T-helper 2 cell treated with Interferon-gamma antibody and Interleukin-4, amounts not matched to agents 5 μg/mL and 100 μg/mL, for 36 hours (primary cell): ENCODE data around the gene TTC9.

Experiments used
- DNase-seq: peaks from one replicate; pipeline ENCODE4 v3.0.0; 2021; ENCODE audit warnings: low spot score
- H3K27ac Mint-ChIP-seq: one replicate; pipeline ENCODE4 v1.8.0; 2021; ENCODE audit warnings: mild to moderate bottlenecking, mixed read lengths
- H3K27me3 Mint-ChIP-seq: one replicate; pipeline ENCODE4 v1.8.0; 2021; ENCODE audit warnings: low read depth, mixed read lengths
- H3K36me3 Mint-ChIP-seq: one replicate; pipeline ENCODE4 v1.8.0; 2021; ENCODE audit warnings: low read depth, mixed read lengths
- H3K4me1 Mint-ChIP-seq: one replicate; pipeline ENCODE4 v1.8.0; 2021; ENCODE audit warnings: low read depth, mixed read lengths
- H3K4me3 Mint-ChIP-seq: one replicate; pipeline ENCODE4 v1.8.0; 2022; ENCODE audit warnings: mild to moderate bottlenecking, moderate library complexity, mixed read lengths
- H3K9me3 Mint-ChIP-seq: one replicate; pipeline ENCODE4 v1.8.0; 2021; ENCODE audit warnings: mixed read lengths

The TTC9 gene

GRCh38 chr14:70624972-70625371, 16.7 kb upstream of the TTC9 start:
- Mint-ChIP-seq H3K36me3 (peaks cover 6% of the 10 kb centered on the region), H3K27me3 (peaks cover 8% of the 10 kb centered on the region)

GRCh38 chr14:70631948-70632347, 9.8 kb upstream of the TTC9 start:
- H3K4me1 Mint-ChIP-seq, result no peaks in the 10 kb centered on the region

More at GRCh38 chr14:70624972-70625371, 16.7 kb upstream of the TTC9 start:
- DNase-seq, result no peak
- H3K4me3 Mint-ChIP-seq, result no peak overlapping the region
- H3K27ac Mint-ChIP-seq, result no peak overlapping the region
- H3K9me3 Mint-ChIP-seq, result peaks cover 25% of the 10 kb centered on the region
- peaks cover 2% of the 10 kb centered on the region for H3K4me1 Mint-ChIP-seq

GRCh38 chr14:70635971-70636595, 5.6 kb upstream of the TTC9 start:
- Mint-ChIP-seq H3K27me3 (peaks cover 4% of the 10 kb centered on the region), H3K27ac (no peak overlapping the region), H3K36me3 (no peaks in the 10 kb centered on the region), H3K4me3 (no peak overlapping the region), H3K9me3 (peaks cover 5% of the 10 kb centered on the region), H3K4me1 (peaks cover 19% of the 10 kb centered on the region)
- no peak for DNase-seq

More at GRCh38 chr14:70631948-70632347, 9.8 kb upstream of the TTC9 start:
- peaks cover 6% of the 10 kb centered on the region for H3K27me3 Mint-ChIP-seq
- H3K36me3 Mint-ChIP-seq, result no peaks in the 10 kb centered on the region
- no peak for DNase-seq
- peaks cover 13% of the 10 kb centered on the region for H3K9me3 Mint-ChIP-seq
- no peak overlapping the region for H3K4me3 Mint-ChIP-seq
- H3K27ac Mint-ChIP-seq, result no peak overlapping the region

GRCh38 chr14:70638416-70638815, 3.3 kb upstream of the TTC9 start:
- Mint-ChIP-seq H3K4me3 (no peak overlapping the region), H3K36me3 (peaks cover 3% of the 10 kb centered on the region), H3K9me3 (peaks cover 5% of the 10 kb centered on the region), H3K4me1 (peaks cover 27% of the 10 kb centered on the region), H3K27me3 (no peaks in the 10 kb centered on the region), H3K27ac (no peak overlapping the region)
- no peak for DNase-seq

- Mint-ChIP-seq H3K36me3 (peaks cover 5% of the 10 kb centered on the region), H3K27me3 (no peaks in the 10 kb centered on the region), H3K4me1 (peaks cover 48% of the 10 kb centered on the region), H3K4me3 (peak overlapping the region; percentile 93), H3K9me3 (peaks cover 2% of the 10 kb centered on the region), H3K27ac (peak overlapping the region; percentile 91)
- peak; percentile 44 for DNase-seq
Measured at GRCh38 chr14:70640938-70641547, 673 bp upstream of the TTC9 start.

- Mint-ChIP-seq H3K36me3 (peaks cover 13% of the 10 kb centered on the region), H3K4me3 (peak overlapping the region; percentile 88), H3K27me3 (no peaks in the 10 kb centered on the region), H3K4me1 (peaks cover 59% of the 10 kb centered on the region), H3K27ac (peak overlapping the region; percentile 83), H3K9me3 (no peaks in the 10 kb centered on the region)
- DNase-seq, result peak; percentile 29
Measured at GRCh38 chr14:70642303-70643235, 853 bp downstream of the TTC9 start.

- Mint-ChIP-seq H3K36me3 (peaks cover 21% of the 10 kb centered on the region), H3K27ac (peak overlapping the region; percentile 83), H3K27me3 (no peaks in the 10 kb centered on the region), H3K4me1 (peaks cover 60% of the 10 kb centered on the region), H3K4me3 (peak overlapping the region; percentile 88), H3K9me3 (no peaks in the 10 kb centered on the region)
- DNase-seq, result no peak
Measured at GRCh38 chr14:70643967-70644366, 2.3 kb downstream of the TTC9 start.

GRCh38 chr14:70645892-70646291, 4.2 kb downstream of the TTC9 start:
- Mint-ChIP-seq H3K36me3 (peaks cover 31% of the 10 kb centered on the region), H3K27ac (no peak overlapping the region), H3K27me3 (no peaks in the 10 kb centered on the region), H3K4me3 (peak overlapping the region; percentile 81), H3K9me3 (no peaks in the 10 kb centered on the region), H3K4me1 (peaks cover 55% of the 10 kb centered on the region)
- DNase-seq, result no peak

GRCh38 chr14:70646705-70647104, 5.0 kb downstream of the TTC9 start:
- peaks cover 58% of the 10 kb centered on the region for H3K4me1 Mint-ChIP-seq
- H3K27ac Mint-ChIP-seq, result peak overlapping the region; percentile 62
- H3K4me3 Mint-ChIP-seq, result peak overlapping the region; percentile 81
- no peaks in the 10 kb centered on the region for H3K27me3 Mint-ChIP-seq
- no peaks in the 10 kb centered on the region for H3K9me3 Mint-ChIP-seq
- no peak for DNase-seq
- peaks cover 38% of the 10 kb centered on the region for H3K36me3 Mint-ChIP-seq

GRCh38 chr14:70648346-70648745, 6.6 kb downstream of the TTC9 start:
- Mint-ChIP-seq H3K4me3 (no peak overlapping the region), H3K27me3 (no peaks in the 10 kb centered on the region)

GRCh38 chr14:70649803-70650202, 8.1 kb downstream of the TTC9 start:
- no peak overlapping the region for H3K27ac Mint-ChIP-seq
- no peak for DNase-seq
- H3K27me3 Mint-ChIP-seq, result no peaks in the 10 kb centered on the region
- no peak overlapping the region for H3K4me3 Mint-ChIP-seq
- peaks cover 53% of the 10 kb centered on the region for H3K36me3 Mint-ChIP-seq
- H3K4me1 Mint-ChIP-seq, result peaks cover 64% of the 10 kb centered on the region
- H3K9me3 Mint-ChIP-seq, result no peaks in the 10 kb centered on the region

More at GRCh38 chr14:70648346-70648745, 6.6 kb downstream of the TTC9 start:
- peaks cover 64% of the 10 kb centered on the region for H3K4me1 Mint-ChIP-seq
- H3K36me3 Mint-ChIP-seq, result peaks cover 49% of the 10 kb centered on the region
- H3K27ac Mint-ChIP-seq, result no peak overlapping the region
- no peaks in the 10 kb centered on the region for H3K9me3 Mint-ChIP-seq
- no peak for DNase-seq

GRCh38 chr14:70651522-70651921, 9.8 kb downstream of the TTC9 start:
- no peak for DNase-seq
- Mint-ChIP-seq H3K27me3 (no peaks in the 10 kb centered on the region), H3K4me1 (peaks cover 61% of the 10 kb centered on the region), H3K4me3 (no peak overlapping the region), H3K9me3 (no peaks in the 10 kb centered on the region), H3K27ac (peak overlapping the region; percentile 33), H3K36me3 (peaks cover 60% of the 10 kb centered on the region)

- Mint-ChIP-seq H3K9me3 (no peaks in the 10 kb centered on the region), H3K4me3 (no peak overlapping the region), H3K27ac (peak overlapping the region; percentile 49), H3K4me1 (peaks cover 61% of the 10 kb centered on the region), H3K36me3 (peaks cover 58% of the 10 kb centered on the region), H3K27me3 (no peaks in the 10 kb centered on the region)
- DNase-seq, result no peak
Measured at GRCh38 chr14:70652871-70653270, 11.2 kb downstream of the TTC9 start.

GRCh38 chr14:70653662-70654061, 11.9 kb downstream of the TTC9 start:
- peaks cover 60% of the 10 kb centered on the region for H3K4me1 Mint-ChIP-seq
- H3K27ac Mint-ChIP-seq, result peak overlapping the region; percentile 99
- no peaks in the 10 kb centered on the region for H3K9me3 Mint-ChIP-seq

More at GRCh38 chr14:70653662-70654061, 11.9 kb downstream of the TTC9 start:
- Mint-ChIP-seq H3K4me3 (peak overlapping the region; percentile 25), H3K36me3 (peaks cover 56% of the 10 kb centered on the region), H3K27me3 (no peaks in the 10 kb centered on the region)
- no peak for DNase-seq
